ENCODE data around the gene TMPRSS13. TPM values are rescaled to one million over a fixed set of nuclear protein-coding genes. Genes with fewer than 3 reads are reported as not detected.

TMPRSS13 gene
- total and polyA plus RNA-seq, 7 donors, result not detected

GRCh38 chr11:117913736-117914397, 15.3 kb downstream of the TMPRSS13 start:
- TF ChIP-seq CTCF (IDR thresholded peaks at IDR 0.05), result no peak
- H3K27ac ChIP-seq, result no peak overlapping the region
- WGBS, 3 donors, result 94 to 96% (median 95%) methylated on average over 9 of the region's 9 CpGs
- no peak for DNase-seq
- peaks cover 0 to 18% (median 3%) of the 10 kb centered on the region in 3 donors for H3K27me3 ChIP-seq (ENCODE audit: insufficient read depth in 3 of 3, low read length in 2 of 3)
- intact Hi-C loops (cut with DNase I), result no loop called here
- no peaks in the 10 kb centered on the region for H3K4me1 ChIP-seq
- no peaks in the 10 kb centered on the region for H3K36me3 ChIP-seq (ENCODE audit: insufficient read depth in 1 of 2, low read depth in 1 of 2)
- H3K9me3 ChIP-seq, result no peaks in the 10 kb centered on the region
- no peak overlapping the region for H3K4me3 ChIP-seq
- no peak for ATAC-seq

- no peaks in the 10 kb centered on the region for H3K4me1 ChIP-seq
- DNase-seq, result no peak
- H3K27ac ChIP-seq, result no peak overlapping the region
- no peaks in the 10 kb centered on the region for H3K9me3 ChIP-seq
- no peak for ATAC-seq
- H3K27me3 ChIP-seq (ENCODE audit: insufficient read depth in 3 of 3, low read length in 2 of 3), result peaks cover 0 to 18% (median 3%) of the 10 kb centered on the region in 3 donors
- 96 to 97% (median 96%) methylated on average over 7 of the region's 7 CpGs for WGBS, 3 donors
- intact Hi-C loops (cut with DNase I), result no loop called here
- no peak overlapping the region for H3K4me3 ChIP-seq
- no peaks in the 10 kb centered on the region for H3K36me3 ChIP-seq (ENCODE audit: insufficient read depth in 1 of 2, low read depth in 1 of 2)
- no peak for TF ChIP-seq CTCF (IDR thresholded peaks at IDR 0.05)
Measured at GRCh38 chr11:117912497-117912896, 16.7 kb downstream of the TMPRSS13 start.

GRCh38 chr11:117911694-117912093, 17.5 kb downstream of the TMPRSS13 start:
- H3K27ac ChIP-seq, result no peak overlapping the region
- WGBS, 3 donors, result 71 to 78% (median 77%) methylated on average over 3 of the region's 3 CpGs
- DNase-seq (no peak), ATAC-seq (no peak)
- intact Hi-C loops (cut with DNase I), result no loop called here
- peaks cover 0 to 18% (median 3%) of the 10 kb centered on the region in 3 donors for H3K27me3 ChIP-seq (ENCODE audit: insufficient read depth in 3 of 3, low read length in 2 of 3)
- H3K4me3 ChIP-seq, result no peak overlapping the region
- no peak for TF ChIP-seq CTCF (IDR thresholded peaks at IDR 0.05)
- H3K36me3 ChIP-seq (ENCODE audit: insufficient read depth in 1 of 2, low read depth in 1 of 2), result no peaks in the 10 kb centered on the region
- no peaks in the 10 kb centered on the region for H3K9me3 ChIP-seq
- H3K4me1 ChIP-seq, result no peaks in the 10 kb centered on the region

GRCh38 chr11:117910941-117911655, 18.1 kb downstream of the TMPRSS13 start:
- H3K4me3 ChIP-seq, result no peak overlapping the region
- no peaks in the 10 kb centered on the region for H3K36me3 ChIP-seq (ENCODE audit: insufficient read depth in 1 of 2, low read depth in 1 of 2)
- intact Hi-C loops (cut with DNase I), result no loop called here
- no peak for TF ChIP-seq CTCF (IDR thresholded peaks at IDR 0.05)
- H3K27ac ChIP-seq, result no peak overlapping the region
- H3K27me3 ChIP-seq (ENCODE audit: insufficient read depth in 3 of 3, low read length in 2 of 3), result peaks cover 0 to 21% (median 3%) of the 10 kb centered on the region in 3 donors
- peak in 1 of 2 donors; percentile 12 for DNase-seq
- ATAC-seq, result no peak
- no peaks in the 10 kb centered on the region for H3K9me3 ChIP-seq
- H3K4me1 ChIP-seq, result no peaks in the 10 kb centered on the region
- 48 to 53% (median 50%) methylated on average over 12 of the region's 12 CpGs for WGBS, 3 donors

All from psoas muscle (tissue), 8 donors.